IPS DF 6.9 (cell line): ENCODE data around the gene APLP2.
"Not testable (repeated sequence)": the region's sequence is repeated elsewhere in the genome, so short reads cannot be mapped to it uniquely, and the experiment has no call there.

ENCODE experiments used
- DNase-seq: peaks from one replicate; pipeline ENCODE4 v3.0.0-alpha.2; 2013; ENCODE audit warnings: low read depth, low spot score
- H3K27ac ChIP-seq: one replicate; pipeline ENCODE4 v1.5.1; 2013; ENCODE audit warnings: low read length, control low read depth
- H3K27me3 ChIP-seq: 2 replicates; pipeline ENCODE4 v1.6.1; 2013; ENCODE audit warnings: mild to moderate bottlenecking, low read length; ENCODE audit not compliant: control insufficient read depth, insufficient read depth
- H3K36me3 ChIP-seq: 2 replicates; pipeline ENCODE4 v1.6.1; 2013; ENCODE audit warnings: low read length; ENCODE audit not compliant: control insufficient read depth, insufficient read depth
- H3K4me1 ChIP-seq: 2 replicates; pipeline ENCODE4 v1.6.1; 2013; ENCODE audit warnings: low read length; ENCODE audit not compliant: control insufficient read depth, insufficient read depth
- H3K4me3 ChIP-seq: 2 replicates; pipeline ENCODE4 v1.5.1; 2013; ENCODE audit warnings: mild to moderate bottlenecking, low read length
- H3K9me3 ChIP-seq: 2 replicates; pipeline ENCODE4 v1.6.1; 2013; ENCODE audit warnings: low read length, inconsistent platforms; ENCODE audit not compliant: control insufficient read depth, insufficient read depth
- WGBS: extraction: QIAGEN DNeasy Blood & Tissue Kit; methylation state at CpG from one replicate; pipeline ENCODE4 v1.1.7; 2013; ENCODE audit warnings: mixed read lengths, missing lambda C conversion rate; ENCODE audit not compliant: insufficient read length, insufficient coverage; 5-methylcytosine and 5-hydroxymethylcytosine counted together

Gene APLP2

GRCh38 chr11:130099356-130099755 is 29.7 kb downstream of the APLP2 start:
- no peak for DNase-seq
- WGBS: no CpG with 5 or more reads among the region's 2 CpGs
- Histone ChIP-seq H3K9me3 (no peaks in the 10 kb centered on the region), H3K36me3 (no peaks in the 10 kb centered on the region), H3K4me1 (no peaks in the 10 kb centered on the region), H3K27me3 (no peaks in the 10 kb centered on the region), H3K27ac (no peak overlapping the region), H3K4me3 (no peak overlapping the region)

- Histone ChIP-seq H3K4me3 (no peak overlapping the region), H3K4me1 (no peaks in the 10 kb centered on the region), H3K27me3 (no peaks in the 10 kb centered on the region), H3K36me3 (no peaks in the 10 kb centered on the region), H3K9me3 (no peaks in the 10 kb centered on the region), H3K27ac (no peak overlapping the region)
- DNase-seq: no peak
- WGBS: no CpG with 5 or more reads among the region's 5 CpGs
Observed at GRCh38 chr11:130100381-130101095, 30.8 kb downstream of the APLP2 start.

- WGBS: no CpG with 5 or more reads among the region's 5 CpGs
- Histone ChIP-seq H3K4me3 (no peak overlapping the region), H3K27ac (no peak overlapping the region), H3K9me3 (no peaks in the 10 kb centered on the region), H3K27me3 (no peaks in the 10 kb centered on the region), H3K36me3 (no peaks in the 10 kb centered on the region), H3K4me1 (no peaks in the 10 kb centered on the region)
- no peak for DNase-seq
Observed at GRCh38 chr11:130101661-130102060, 32.0 kb downstream of the APLP2 start.

GRCh38 chr11:130102301-130103249 is 32.9 kb downstream of the APLP2 start:
- Histone ChIP-seq H3K27me3 (no peaks in the 10 kb centered on the region), H3K4me3 (no peak overlapping the region), H3K36me3 (no peaks in the 10 kb centered on the region; the same call in 1 of the 2 replicates), H3K9me3 (no peaks in the 10 kb centered on the region), H3K27ac (no peak overlapping the region), H3K4me1 (no peaks in the 10 kb centered on the region)
- no peak for DNase-seq
- WGBS: no CpG with 5 or more reads among the region's 9 CpGs

GRCh38 chr11:130103296-130103814 is 33.7 kb downstream of the APLP2 start:
- DNase-seq: no peak
- no CpG with 5 or more reads among the region's 5 CpGs for WGBS
- Histone ChIP-seq H3K36me3 (no peaks in the 10 kb centered on the region; the same call in 1 of the 2 replicates), H3K27ac (no peak overlapping the region), H3K27me3 (no peaks in the 10 kb centered on the region), H3K4me1 (no peaks in the 10 kb centered on the region), H3K4me3 (no peak overlapping the region), H3K9me3 (no peaks in the 10 kb centered on the region)

GRCh38 chr11:130106381-130106780 is 36.7 kb downstream of the APLP2 start:
- Histone ChIP-seq H3K36me3 (peaks cover 4% of the 10 kb centered on the region; the same call in 1 of the 2 replicates), H3K4me1 (no peaks in the 10 kb centered on the region), H3K27ac (no peak overlapping the region), H3K4me3 (no peak overlapping the region), H3K9me3 (no peaks in the 10 kb centered on the region), H3K27me3 (no peaks in the 10 kb centered on the region)
- no CpG with 5 or more reads among the region's 5 CpGs for WGBS
- no peak for DNase-seq

GRCh38 chr11:130108671-130109070 is 39.0 kb downstream of the APLP2 start:
- no CpG with 5 or more reads among the region's 4 CpGs for WGBS

GRCh38 chr11:130109386-130109785 is 39.7 kb downstream of the APLP2 start:
- WGBS: no CpG with 5 or more reads among the region's 2 CpGs

More at GRCh38 chr11:130108671-130109070, 39.0 kb downstream of the APLP2 start:
- H3K36me3 ChIP-seq, H3K27ac ChIP-seq, H3K27me3 ChIP-seq, H3K9me3 ChIP-seq, H3K4me1 ChIP-seq, H3K4me3 ChIP-seq, DNase-seq: not testable (repeated sequence)

GRCh38 chr11:130110339-130111108 is 40.8 kb downstream of the APLP2 start:
- Histone ChIP-seq H3K4me3 (no peak overlapping the region), H3K9me3 (no peaks in the 10 kb centered on the region), H3K27ac (no peak overlapping the region), H3K4me1 (peaks cover 2% of the 10 kb centered on the region; the same call in 1 of the 2 replicates), H3K27me3 (no peaks in the 10 kb centered on the region), H3K36me3 (peaks cover 4% of the 10 kb centered on the region; the same call in 1 of the 2 replicates)
- WGBS: no CpG with 5 or more reads among the region's 7 CpGs
- DNase-seq: no peak

More at GRCh38 chr11:130109386-130109785, 39.7 kb downstream of the APLP2 start:
- Histone ChIP-seq H3K9me3 (no peaks in the 10 kb centered on the region), H3K4me1 (no peaks in the 10 kb centered on the region), H3K36me3 (peaks cover 4% of the 10 kb centered on the region; the same call in 1 of the 2 replicates), H3K27ac (no peak overlapping the region), H3K27me3 (no peaks in the 10 kb centered on the region), H3K4me3 (no peak overlapping the region)
- DNase-seq: no peak
